Tibial nerve (tissue), 4 donors: Measurements from ENCODE around the gene DYNLRB1. TPM values are rescaled to one million over a fixed set of nuclear protein-coding genes. Genes with fewer than 3 reads are reported as not detected.
A peak's percentile ranks its signal among the peaks of the same experiment; 100 is the strongest.

Source experiments
- DNase-seq, 2 donors: peaks; one replicate each; pipeline ENCODE4 v3.0.0-alpha.2; 2019; ENCODE audit warnings: low spot score in 2 of 2
- H3K27ac ChIP-seq, 4 donors: fragments of 200-600 bp; sonication (generic) in 3 of 4; one replicate each; pipeline ENCODE4 v1.5.1; 2017 to 2019; ENCODE audit warnings: mild to moderate bottlenecking in 1 of 4
- H3K27me3 ChIP-seq, 2 donors: fragments of 200-600 bp; sonication (generic) in 1 of 2; one replicate each; pipeline versions ENCODE4 v1.5.1 to v1.6.0; 2017 to 2019
- H3K36me3 ChIP-seq, 3 donors: fragments of 200-600 bp; sonication (generic); one replicate each; pipeline ENCODE4 v1.5.1; 2018 to 2019
- H3K4me1 ChIP-seq, 4 donors: fragments of 200-600 bp; sonication (generic) in 3 of 4; one replicate each; pipeline ENCODE4 v1.5.1; 2017 to 2019
- H3K4me3 ChIP-seq, 4 donors: fragments of 200-600 bp; sonication (generic) in 3 of 4; one replicate each; pipeline ENCODE4 v1.5.1; 2017 to 2019; ENCODE audit warnings: mild to moderate bottlenecking in 1 of 4, moderate library complexity in 1 of 4
- H3K9me3 ChIP-seq, 4 donors: fragments of 200-600 bp; sonication (generic) in 3 of 4; one replicate each; pipeline ENCODE4 v1.5.1; 2017 to 2019
- CTCF ChIP-seq, 5 experiments: fragments of 200-600 bp in 3 of 5; fragments of 450-650 bp in 2 of 5; sonication (generic) in 3 of 5; IDR thresholded peaks; one replicate each; pipeline ENCODE4 v1.5.1; 2016 to 2019; ENCODE audit warnings: antibody characterized with exemption in 5 of 5, mild to moderate bottlenecking in 3 of 5, moderate library complexity in 2 of 5
- EP300 ChIP-seq, 2 donors: sonication (generic); formaldehyde crosslinking; IDR thresholded peaks; one replicate each; pipeline ENCODE4 v1.6.1; 2017; ENCODE audit warnings: antibody characterized with exemption in 2 of 2, mild to moderate bottlenecking in 1 of 2
- POLR2A ChIP-seq, 2 donors: fragments of 450-650 bp; IDR thresholded peaks; one replicate each; pipeline ENCODE4 v1.6.1; 2017; ENCODE audit warnings: antibody characterized with exemption in 2 of 2, mild to moderate bottlenecking in 2 of 2, moderate library complexity in 2 of 2
- WGBS, 2 donors: methylation state at CpG; one replicate each; pipeline ENCODE4 v1.1.5; 2018; 5-methylcytosine and 5-hydroxymethylcytosine counted together
- total RNA-seq, 4 donors: library from RNA; depleted of rRNA; stranded (reverse); fragments of >200 nt; gene quantifications; one replicate each; pipeline ENCODE4 v1.1.0, GENCODE V29; 2016

DYNLRB1 gene
- total RNA-seq, 4 donors from 2014 or later, result 145 to 188 (median 170) TPM

DNA sequence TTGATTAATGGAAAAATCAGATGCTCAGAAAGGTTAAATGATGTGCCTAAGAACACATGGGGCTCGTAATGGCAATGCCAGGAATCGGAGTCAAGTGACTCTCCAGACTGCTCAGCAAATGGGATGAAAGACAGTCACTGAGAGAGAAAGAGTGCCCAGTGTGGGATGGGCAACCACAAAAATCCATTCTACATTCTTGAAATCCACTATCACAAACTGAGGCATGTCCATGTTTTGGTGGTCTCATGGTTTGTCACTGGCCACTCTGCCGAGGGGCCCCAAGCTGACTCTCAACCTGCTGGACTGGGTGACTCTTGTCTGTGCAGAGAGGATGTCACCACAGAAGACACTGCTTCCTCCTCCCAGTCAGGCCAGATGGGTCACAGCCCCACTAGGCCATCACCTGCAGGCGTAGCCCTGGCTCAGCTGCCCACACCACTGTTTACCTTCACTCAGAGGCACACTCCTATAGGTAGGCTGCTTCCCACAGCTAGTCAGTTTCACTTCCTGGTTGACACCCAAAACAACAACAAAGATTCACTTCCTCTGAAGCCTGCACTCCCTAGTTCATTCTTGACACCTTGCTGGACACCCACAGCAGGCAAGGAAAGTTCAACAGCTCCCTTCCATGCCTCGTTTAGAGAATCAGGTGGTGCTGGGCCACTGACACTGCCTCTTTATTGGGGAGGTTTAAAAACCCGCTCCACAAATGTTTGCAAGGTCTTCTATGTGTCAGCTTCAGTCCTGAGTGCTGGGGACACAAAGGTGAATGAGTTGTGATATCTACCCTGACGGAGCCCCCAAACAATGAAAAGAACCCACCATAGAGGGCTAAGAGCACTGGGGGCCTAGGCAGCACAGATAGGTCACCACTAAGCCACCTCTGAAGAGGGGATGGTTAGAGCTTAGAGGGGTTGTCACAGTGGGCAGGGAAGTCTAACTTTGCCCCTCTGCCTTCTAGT lies 64.0 kb downstream of the DYNLRB1 start:
- Histone ChIP-seq H3K27me3 (no peaks in the 10 kb centered on the region), H3K27ac (peak overlapping the region; percentile 45 to 92 (median 78)), H3K4me3 (no peak overlapping the region), H3K4me1 (peaks cover 0 to 61% (median 39%) of the 10 kb centered on the region in 4 donors), H3K36me3 (peaks cover 0 to 24% (median 3%) of the 10 kb centered on the region in 3 donors), H3K9me3 (no peaks in the 10 kb centered on the region)
- 80 to 82% methylated on average over 7 of the region's 7 CpGs for WGBS, 2 donors
- TF ChIP-seq POLR2A (IDR thresholded peaks at IDR 0.05), result no peak
- TF ChIP-seq CTCF (IDR thresholded peaks at IDR 0.05), result no peak
- TF ChIP-seq EP300 (IDR thresholded peaks at IDR 0.05), result no peak
- no peak for DNase-seq

DNA sequence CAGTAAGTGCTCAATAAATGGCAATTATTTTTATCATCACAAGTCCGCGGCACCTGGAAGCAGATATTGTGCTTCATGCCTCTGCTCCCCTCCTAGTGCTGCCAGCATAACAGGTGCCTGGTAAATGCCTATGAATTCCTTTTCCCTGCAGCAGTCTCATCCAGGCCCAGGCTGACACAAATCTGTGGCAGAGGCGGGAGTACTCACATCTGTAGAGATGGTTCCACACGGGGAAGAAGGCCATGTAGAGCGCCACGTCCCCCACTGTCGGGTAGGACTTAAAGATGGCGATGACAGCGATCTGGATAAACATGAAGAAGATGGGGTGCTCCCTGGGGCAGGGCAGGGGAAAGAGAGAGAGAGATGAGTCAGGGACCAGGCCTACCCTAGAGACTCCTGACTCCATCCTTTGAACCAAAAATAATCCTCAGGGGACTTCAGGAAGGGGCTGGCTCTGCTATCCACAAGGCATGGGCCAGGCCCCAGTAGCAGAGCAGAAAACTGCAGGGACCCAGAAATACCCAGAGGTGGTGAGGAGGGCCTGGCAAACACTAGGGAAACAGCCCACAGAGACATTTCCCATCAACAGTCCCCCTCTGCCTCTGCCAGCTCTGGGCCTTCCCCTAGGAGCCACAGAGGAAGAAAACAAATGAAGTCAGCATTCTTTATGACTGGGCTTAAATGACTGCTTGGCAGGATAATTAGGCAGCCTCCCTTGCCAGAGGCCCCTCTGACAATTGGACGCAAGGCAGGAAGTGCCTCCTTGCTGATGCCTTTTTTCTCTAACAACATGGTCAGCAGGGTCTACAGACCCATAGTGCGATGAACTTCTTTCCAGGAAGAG lies 65.3 kb downstream of the DYNLRB1 start:
- H3K27ac ChIP-seq, result peak overlapping the region; percentile 45 to 92 (median 78)
- no peaks in the 10 kb centered on the region for H3K27me3 ChIP-seq
- no peaks in the 10 kb centered on the region for H3K9me3 ChIP-seq
- H3K36me3 ChIP-seq, result peaks cover under 1 to 30% (median 4%) of the 10 kb centered on the region in 3 donors
- peak in 1 of 2 donors; percentile 73 for TF ChIP-seq EP300 (IDR thresholded peaks at IDR 0.05)
- TF ChIP-seq CTCF (IDR thresholded peaks at IDR 0.05), result no peak
- no peak for TF ChIP-seq POLR2A (IDR thresholded peaks at IDR 0.05)
- no peak overlapping the region for H3K4me3 ChIP-seq
- H3K4me1 ChIP-seq, result peaks cover 0 to 61% (median 39%) of the 10 kb centered on the region in 4 donors
- DNase-seq, result no peak
- WGBS, 2 donors, result 79 to 81% methylated on average over 11 of the region's 11 CpGs

DNA sequence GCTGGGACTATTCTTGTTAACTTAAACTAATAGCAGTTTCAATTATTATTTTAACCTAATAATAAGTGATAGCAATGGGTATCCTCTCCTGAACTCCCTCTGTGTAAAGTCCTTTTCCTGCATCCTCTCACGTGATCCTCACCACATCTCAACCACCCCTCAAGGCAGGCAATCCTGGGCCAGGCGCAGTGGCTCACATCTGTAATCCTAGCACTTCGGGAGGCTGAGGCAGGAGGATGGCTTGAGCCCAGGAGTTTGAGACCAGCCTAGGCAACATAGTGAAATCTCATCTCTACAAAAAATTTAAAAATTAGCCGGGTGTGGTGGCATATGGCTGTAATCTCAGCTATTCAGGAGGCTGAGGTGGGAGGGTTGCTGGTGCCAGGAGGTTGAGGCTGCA lies 66.0 kb downstream of the DYNLRB1 start:
- Histone ChIP-seq H3K4me3 (no peak overlapping the region), H3K9me3 (no peaks in the 10 kb centered on the region), H3K36me3 (peaks cover 2 to 35% (median 4%) of the 10 kb centered on the region in 3 donors), H3K27ac (peak overlapping the region; percentile 45 to 92 (median 78)), H3K27me3 (no peaks in the 10 kb centered on the region), H3K4me1 (peaks cover 0 to 61% (median 39%) of the 10 kb centered on the region in 4 donors)
- TF ChIP-seq CTCF (IDR thresholded peaks at IDR 0.05) (no peak), POLR2A (IDR thresholded peaks at IDR 0.05) (no peak), EP300 (IDR thresholded peaks at IDR 0.05) (no peak)
- no peak for DNase-seq
- 70 to 81% methylated on average over 4 of the region's 4 CpGs for WGBS, 2 donors

DNA sequence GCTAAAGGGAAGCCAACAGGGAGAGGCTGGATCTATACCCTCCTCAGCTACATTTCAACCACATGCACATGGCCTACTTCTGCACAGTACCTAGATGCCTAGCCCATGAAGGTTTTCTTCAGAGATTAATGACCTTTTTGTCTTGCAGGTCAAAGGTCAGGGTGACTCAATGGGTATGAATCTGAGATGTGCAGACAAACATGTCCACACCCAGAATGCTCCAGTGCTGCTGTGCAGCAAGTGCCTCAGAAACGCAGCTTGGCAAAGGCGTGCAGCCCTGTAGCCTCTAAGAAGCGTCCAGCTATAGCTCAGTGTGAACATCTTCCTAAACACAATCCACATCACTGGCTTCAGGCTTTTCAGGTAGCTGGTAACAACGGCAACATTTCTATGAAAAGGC lies 66.7 kb downstream of the DYNLRB1 start:
- Histone ChIP-seq H3K4me3 (no peak overlapping the region), H3K9me3 (no peaks in the 10 kb centered on the region), H3K27ac (peak overlapping the region; percentile 3 to 92 (median 78)), H3K36me3 (peaks cover 2 to 41% (median 4%) of the 10 kb centered on the region in 3 donors), H3K27me3 (no peaks in the 10 kb centered on the region), H3K4me1 (peaks cover 0 to 57% (median 39%) of the 10 kb centered on the region in 4 donors)
- 72 to 79% methylated on average over 4 of the region's 4 CpGs for WGBS, 2 donors
- TF ChIP-seq CTCF (IDR thresholded peaks at IDR 0.05) (no peak), POLR2A (IDR thresholded peaks at IDR 0.05) (no peak), EP300 (IDR thresholded peaks at IDR 0.05) (no peak)
- DNase-seq, result no peak
